ENCODE measurements around the gene REX1BD.

REX1BD gene

GRCh38 chr19:18605546-18606280 lies 17.1 kb downstream of the REX1BD start:
- Histone ChIP-seq H3K4me2 (ENCODE audit: low read length) (no peak overlapping the region), H3K4me1 (peaks cover 7% of the 10 kb centered on the region), H3K4me3 (ENCODE audit: low read depth, low read length) (no peak overlapping the region), H3K79me2 (no peaks in the 10 kb centered on the region), H3K36me3 (ENCODE audit: control insufficient read depth, insufficient read depth, low read length) (no peaks in the 10 kb centered on the region), H3K27ac (no peak overlapping the region), H3K9ac (no peak overlapping the region), H3K27me3 (ENCODE audit: control insufficient read depth, insufficient read depth, low read length) (peaks cover 9% of the 10 kb centered on the region), H2AFZ (no peak overlapping the region), H3K9me3 (ENCODE audit: control insufficient read depth, low read length) (no peaks in the 10 kb centered on the region)
- TF ChIP-seq CTCF (IDR thresholded peaks at IDR 0.05) = no peak

GRCh38 chr19:18606281-18607225 lies 18.0 kb downstream of the REX1BD start, which contains the start of gene CRLF1:
Gene CRLF1 (minus strand): TSS chr19:18606799. CDS start chr19:18606656, 143 bp downstream.
- Histone ChIP-seq H3K4me1 (peaks cover 13% of the 10 kb centered on the region), H3K36me3 (ENCODE audit: control insufficient read depth, insufficient read depth, low read length) (no peaks in the 10 kb centered on the region), H3K4me2 (ENCODE audit: low read length) (no peak within 1 kb of the TSS), H3K27ac (no peak within 1 kb of the TSS), H3K9ac (no peak within 1 kb of the TSS), H3K27me3 (ENCODE audit: control insufficient read depth, insufficient read depth, low read length) (peaks cover 14% of the 10 kb centered on the region), H3K79me2 (no peaks in the 10 kb centered on the region), H3K4me3 (ENCODE audit: low read depth, low read length) (no peak within 1 kb of the TSS), H3K9me3 (ENCODE audit: control insufficient read depth, low read length) (no peaks in the 10 kb centered on the region), H2AFZ (no peak within 1 kb of the TSS)
- no peak for TF ChIP-seq CTCF (IDR thresholded peaks at IDR 0.05)

DNA sequence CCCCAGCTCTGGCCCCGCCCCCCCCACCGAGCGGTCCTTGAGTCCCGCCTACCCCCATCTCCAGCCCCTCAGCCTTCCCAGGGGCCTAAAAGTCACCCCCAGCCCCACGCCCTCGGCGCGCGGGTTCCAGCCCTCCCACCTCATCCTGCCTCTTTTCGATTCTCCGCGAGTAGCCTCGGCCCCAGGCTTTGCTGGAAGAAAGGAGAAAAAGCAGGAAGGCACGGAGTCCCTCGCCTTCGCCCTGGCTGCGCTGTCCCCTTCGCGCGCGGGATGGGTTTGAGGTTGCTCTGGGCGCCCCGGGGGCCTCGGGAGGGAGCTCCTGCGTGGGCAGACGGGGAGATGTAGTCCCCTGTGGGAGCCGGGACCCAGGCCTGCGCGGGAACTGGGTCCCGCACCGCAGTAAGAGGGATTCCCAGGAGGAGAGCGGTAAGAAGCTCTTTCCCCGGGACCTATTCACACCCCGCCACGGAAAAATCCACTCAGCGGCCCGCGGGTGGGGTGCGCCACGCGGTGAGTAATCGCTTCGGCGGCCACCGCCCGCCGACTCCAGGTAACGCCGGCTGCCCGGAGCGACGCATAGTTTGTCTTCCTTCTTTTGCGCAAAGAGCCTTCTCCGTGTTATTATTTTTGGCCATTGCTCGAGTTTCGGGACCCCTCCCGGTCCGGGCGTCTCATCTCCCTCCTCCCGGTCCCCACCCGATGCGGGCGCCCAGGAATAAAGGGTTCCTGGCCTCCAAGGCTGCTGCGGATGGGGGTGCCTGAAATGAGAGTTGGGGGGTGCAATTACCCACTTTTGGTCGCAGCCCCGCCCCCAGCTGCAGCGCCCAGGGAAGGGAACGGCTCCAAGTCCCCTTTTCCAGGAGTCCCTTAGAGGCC lies 18.9 kb downstream of the REX1BD start:
- Histone ChIP-seq H2AFZ (no peak overlapping the region), H3K4me1 (peaks cover 16% of the 10 kb centered on the region), H3K4me2 (ENCODE audit: low read length) (no peak overlapping the region), H3K4me3 (ENCODE audit: low read depth, low read length) (no peak overlapping the region), H3K9me3 (ENCODE audit: control insufficient read depth, low read length) (no peaks in the 10 kb centered on the region), H3K79me2 (no peaks in the 10 kb centered on the region), H3K36me3 (ENCODE audit: control insufficient read depth, insufficient read depth, low read length) (no peaks in the 10 kb centered on the region), H3K27me3 (ENCODE audit: control insufficient read depth, insufficient read depth, low read length) (peaks cover 14% of the 10 kb centered on the region), H3K27ac (no peak overlapping the region), H3K9ac (no peak overlapping the region)
- TF ChIP-seq CTCF (IDR thresholded peaks at IDR 0.05) = no peak

GRCh38 chr19:18608102-18608804 lies 19.7 kb downstream of the REX1BD start:
- Histone ChIP-seq H3K27me3 (ENCODE audit: control insufficient read depth, insufficient read depth, low read length) (peaks cover 14% of the 10 kb centered on the region), H3K9me3 (ENCODE audit: control insufficient read depth, low read length) (no peaks in the 10 kb centered on the region), H3K27ac (no peak overlapping the region), H3K4me1 (peaks cover 19% of the 10 kb centered on the region), H3K4me3 (ENCODE audit: low read depth, low read length) (no peak overlapping the region), H3K9ac (no peak overlapping the region), H3K79me2 (no peaks in the 10 kb centered on the region), H3K4me2 (ENCODE audit: low read length) (no peak overlapping the region), H3K36me3 (ENCODE audit: control insufficient read depth, insufficient read depth, low read length) (no peaks in the 10 kb centered on the region), H2AFZ (no peak overlapping the region)
- no peak for TF ChIP-seq CTCF (IDR thresholded peaks at IDR 0.05)
